ENCODE measurements around the gene SOCS7.

The SOCS7 gene

DNA sequence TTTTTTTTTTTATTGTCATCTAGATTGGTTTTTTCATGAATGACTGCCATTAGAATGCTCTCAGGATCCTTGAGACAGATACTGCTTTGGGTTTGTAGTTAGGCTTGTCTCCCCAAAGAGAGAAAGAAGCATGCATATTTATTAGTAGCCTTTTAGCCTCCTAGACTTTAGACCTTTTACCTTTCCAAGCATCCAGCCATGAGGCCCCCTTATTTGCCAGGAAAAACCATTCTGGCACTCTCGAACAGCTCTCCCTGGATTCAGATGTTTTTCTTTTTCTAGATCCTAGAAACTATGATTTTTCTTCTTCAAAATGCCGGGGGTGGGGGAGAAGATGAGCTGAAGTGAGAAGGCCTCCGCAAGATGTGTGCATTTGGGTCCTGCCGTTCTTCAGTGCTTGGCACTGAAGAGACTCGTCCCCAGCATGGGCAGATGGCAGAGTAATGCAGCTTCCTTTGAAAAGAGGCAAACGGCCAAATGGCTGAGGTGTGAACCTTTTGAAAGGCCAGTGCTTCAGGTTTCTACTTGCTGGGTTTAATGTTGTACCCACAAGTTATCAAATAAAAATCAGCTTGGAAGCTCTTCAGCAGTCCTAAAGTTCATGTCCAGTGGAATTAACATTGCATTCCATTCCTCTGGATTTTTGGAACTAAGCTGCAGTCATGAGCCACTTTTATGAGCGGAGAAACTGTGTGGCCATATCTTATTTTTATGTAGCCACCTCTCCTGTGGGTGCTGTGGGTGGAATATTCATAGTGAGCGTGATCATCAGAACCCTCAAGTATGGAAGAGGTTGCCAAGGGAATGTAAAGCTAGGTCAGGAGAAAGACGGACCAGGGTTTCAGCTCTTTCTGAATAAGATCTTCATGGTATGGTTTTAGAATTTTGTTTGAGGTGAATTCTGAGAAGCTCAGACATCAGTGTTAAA, 7.2 kb downstream of the SOCS7 start:
- H3K9me3 Mint-ChIP-seq, result no peaks in the 10 kb centered on the region
- H3K4me3 Mint-ChIP-seq, result no peak overlapping the region
- H3K27me3 Mint-ChIP-seq, result no peaks in the 10 kb centered on the region
- ATAC-seq (replicated peaks; ENCODE audit: extremely low read depth, poor library complexity, severe bottlenecking), result no peak
- peaks cover 43% of the 10 kb centered on the region for H3K4me1 Mint-ChIP-seq
- H3K27ac Mint-ChIP-seq (ENCODE audit: low read depth), result no peak overlapping the region
- peaks cover 2% of the 10 kb centered on the region for H3K36me3 Mint-ChIP-seq (ENCODE audit: insufficient read depth)
- DNase-seq (ENCODE audit: low spot score in 2 of 2), result no peak

- H3K4me1 Mint-ChIP-seq, result peaks cover 17% of the 10 kb centered on the region
- no peaks in the 10 kb centered on the region for H3K9me3 Mint-ChIP-seq
- no peak overlapping the region for H3K27ac Mint-ChIP-seq (ENCODE audit: low read depth)
- DNase-seq (ENCODE audit: low spot score in 2 of 2) (no peak), ATAC-seq (replicated peaks; ENCODE audit: extremely low read depth, poor library complexity, severe bottlenecking) (no peak)
- no peak overlapping the region for H3K4me3 Mint-ChIP-seq
- H3K27me3 Mint-ChIP-seq, result no peaks in the 10 kb centered on the region
- H3K36me3 Mint-ChIP-seq (ENCODE audit: insufficient read depth), result peaks cover 3% of the 10 kb centered on the region
These were observed 10.2 kb downstream of the SOCS7 start for GRCh38 chr17:38361694-38362465.

DNA sequence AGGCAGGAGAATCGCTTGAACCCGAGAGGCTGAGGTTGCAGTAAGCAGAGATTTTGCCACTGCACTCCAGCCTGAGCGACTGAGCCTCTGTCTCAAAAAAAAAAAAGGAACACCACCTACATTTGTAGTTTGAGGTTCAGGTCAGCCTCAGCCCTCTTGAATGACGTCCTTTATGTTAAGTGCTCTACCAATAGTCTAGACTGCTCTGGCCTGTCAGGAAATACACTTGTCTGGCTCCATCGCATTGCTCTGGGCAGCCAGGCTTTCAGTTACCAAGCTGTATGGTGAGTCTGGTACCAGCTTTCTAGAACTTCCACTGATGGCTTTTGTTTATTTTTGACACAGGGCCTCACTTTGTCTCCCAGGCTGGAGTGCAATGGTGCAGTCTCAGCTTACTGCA, 11.4 kb downstream of the SOCS7 start:
- ATAC-seq (replicated peaks; ENCODE audit: extremely low read depth, poor library complexity, severe bottlenecking), result no peak
- Mint-ChIP-seq H3K27ac (ENCODE audit: low read depth) (no peak overlapping the region), H3K27me3 (no peaks in the 10 kb centered on the region), H3K4me3 (no peak overlapping the region), H3K36me3 (ENCODE audit: insufficient read depth) (peaks cover 6% of the 10 kb centered on the region), H3K9me3 (no peaks in the 10 kb centered on the region), H3K4me1 (peaks cover 7% of the 10 kb centered on the region)
- no peak for DNase-seq (ENCODE audit: low spot score in 2 of 2)

DNA sequence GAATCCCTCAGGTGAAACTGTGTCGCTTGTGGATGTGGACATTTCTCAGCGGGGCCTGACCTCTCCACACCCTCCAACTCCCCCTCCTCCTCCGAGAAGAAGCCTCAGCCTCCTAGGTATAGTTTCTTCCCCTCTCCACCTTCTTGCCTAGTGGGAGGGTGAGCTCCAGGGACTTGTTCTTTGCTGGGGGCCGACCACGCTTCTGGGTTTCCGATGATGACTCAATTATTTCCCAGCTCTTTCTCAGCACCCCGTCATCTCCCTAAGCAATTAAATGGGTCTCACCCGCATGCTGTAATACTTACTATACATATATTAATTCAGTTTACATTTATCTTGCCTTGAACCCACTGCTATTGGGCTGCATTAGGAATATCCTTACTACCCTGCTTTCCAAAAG, 13.1 kb downstream of the SOCS7 start:
- DNase-seq (ENCODE audit: low spot score in 2 of 2) (no peak), ATAC-seq (replicated peaks; ENCODE audit: extremely low read depth, poor library complexity, severe bottlenecking) (no peak)
- H3K27ac Mint-ChIP-seq (ENCODE audit: low read depth), result no peak overlapping the region
- peaks cover 16% of the 10 kb centered on the region for H3K36me3 Mint-ChIP-seq (ENCODE audit: insufficient read depth)
- no peak overlapping the region for H3K4me3 Mint-ChIP-seq
- H3K9me3 Mint-ChIP-seq, result no peaks in the 10 kb centered on the region
- no peaks in the 10 kb centered on the region for H3K27me3 Mint-ChIP-seq
- H3K4me1 Mint-ChIP-seq, result peaks cover 7% of the 10 kb centered on the region

GRCh38 chr17:38369124-38369886, 17.7 kb downstream of the SOCS7 start:
- Mint-ChIP-seq H3K9me3 (no peaks in the 10 kb centered on the region), H3K27me3 (no peaks in the 10 kb centered on the region), H3K36me3 (ENCODE audit: insufficient read depth) (peaks cover 23% of the 10 kb centered on the region), H3K27ac (ENCODE audit: low read depth) (no peak overlapping the region), H3K4me1 (no peaks in the 10 kb centered on the region), H3K4me3 (no peak overlapping the region)
- ATAC-seq (replicated peaks; ENCODE audit: extremely low read depth, poor library complexity, severe bottlenecking) (no peak), DNase-seq (ENCODE audit: low spot score in 2 of 2) (no peak)

DNA sequence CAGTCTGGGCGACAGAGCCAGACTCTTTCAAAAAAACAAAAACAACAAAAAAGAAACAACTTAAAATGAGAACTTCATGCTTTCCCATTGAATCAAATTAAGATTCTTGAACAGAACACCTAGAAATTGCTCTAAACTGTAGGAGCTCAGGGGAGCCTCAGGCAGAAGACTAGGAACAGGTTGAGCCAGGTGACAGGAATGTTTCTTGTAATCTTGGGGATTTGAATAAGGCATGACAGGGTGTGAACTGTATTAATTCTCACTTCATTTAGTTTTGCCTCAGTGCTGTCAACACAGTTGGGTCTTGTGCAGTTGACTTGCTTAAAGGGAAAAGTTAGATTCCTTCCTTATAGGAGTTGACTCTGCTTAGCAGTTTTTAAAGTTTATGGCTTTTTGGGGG, 27.8 kb downstream of the SOCS7 start:
- Mint-ChIP-seq H3K9me3 (no peaks in the 10 kb centered on the region), H3K27me3 (no peaks in the 10 kb centered on the region), H3K36me3 (ENCODE audit: insufficient read depth) (peaks cover 26% of the 10 kb centered on the region), H3K4me1 (no peaks in the 10 kb centered on the region), H3K4me3 (no peak overlapping the region), H3K27ac (ENCODE audit: low read depth) (no peak overlapping the region)
- DNase-seq (ENCODE audit: low spot score in 2 of 2), result no peak
- no peak for ATAC-seq (replicated peaks; ENCODE audit: extremely low read depth, poor library complexity, severe bottlenecking)

DNA sequence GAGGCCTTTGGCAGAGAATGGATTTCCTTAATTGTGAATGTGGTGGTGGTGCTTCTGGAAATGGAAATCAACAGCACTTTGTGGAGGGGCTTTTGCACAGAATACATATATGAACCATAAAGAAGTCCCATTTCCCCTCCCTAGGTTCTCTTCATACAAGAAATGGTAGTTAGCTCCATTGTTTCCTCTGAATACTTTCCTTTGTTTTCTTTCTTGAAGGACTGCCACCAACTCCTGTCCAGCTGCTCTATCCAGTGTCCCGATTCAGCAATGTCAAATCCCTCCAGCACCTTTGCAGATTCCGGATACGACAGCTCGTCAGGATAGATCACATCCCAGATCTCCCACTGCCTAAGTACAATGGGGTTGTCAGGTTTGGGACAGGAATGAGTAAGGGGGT, 43.4 kb downstream of the SOCS7 start:
- peaks cover 13% of the 10 kb centered on the region for H3K36me3 Mint-ChIP-seq (ENCODE audit: insufficient read depth)
- H3K4me1 Mint-ChIP-seq, result no peaks in the 10 kb centered on the region
- no peak overlapping the region for H3K4me3 Mint-ChIP-seq
- ATAC-seq (replicated peaks; ENCODE audit: extremely low read depth, poor library complexity, severe bottlenecking) (no peak), DNase-seq (ENCODE audit: low spot score in 2 of 2) (no peak)
- H3K27ac Mint-ChIP-seq (ENCODE audit: low read depth), result no peak overlapping the region
- no peaks in the 10 kb centered on the region for H3K9me3 Mint-ChIP-seq
- H3K27me3 Mint-ChIP-seq, result no peaks in the 10 kb centered on the region

DNA sequence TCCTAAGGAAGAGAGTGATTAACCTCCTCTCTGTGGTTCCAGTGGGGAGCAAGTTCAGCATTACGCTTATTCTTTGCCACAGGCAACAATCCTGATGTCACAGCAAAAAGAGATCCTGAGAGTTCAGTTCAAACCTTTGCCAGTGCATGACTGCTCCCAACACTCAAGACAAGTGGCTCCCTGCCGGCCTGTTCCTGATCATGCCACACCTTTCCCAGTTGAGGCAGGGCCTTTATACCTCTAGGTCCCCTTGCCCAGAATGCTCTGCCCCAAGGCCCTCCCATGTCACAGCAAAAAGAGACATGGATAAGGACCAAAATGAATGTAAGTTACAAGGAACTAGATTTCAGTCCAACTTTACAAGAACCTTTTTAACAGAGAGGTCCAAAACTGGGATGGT, 45.6 kb downstream of the SOCS7 start:
- Mint-ChIP-seq H3K27ac (ENCODE audit: low read depth) (no peak overlapping the region), H3K4me3 (no peak overlapping the region), H3K36me3 (ENCODE audit: insufficient read depth) (peaks cover 19% of the 10 kb centered on the region), H3K27me3 (no peaks in the 10 kb centered on the region), H3K4me1 (no peaks in the 10 kb centered on the region), H3K9me3 (no peaks in the 10 kb centered on the region)
- DNase-seq (ENCODE audit: low spot score in 2 of 2) (no peak), ATAC-seq (replicated peaks; ENCODE audit: extremely low read depth, poor library complexity, severe bottlenecking) (no peak)

DNA sequence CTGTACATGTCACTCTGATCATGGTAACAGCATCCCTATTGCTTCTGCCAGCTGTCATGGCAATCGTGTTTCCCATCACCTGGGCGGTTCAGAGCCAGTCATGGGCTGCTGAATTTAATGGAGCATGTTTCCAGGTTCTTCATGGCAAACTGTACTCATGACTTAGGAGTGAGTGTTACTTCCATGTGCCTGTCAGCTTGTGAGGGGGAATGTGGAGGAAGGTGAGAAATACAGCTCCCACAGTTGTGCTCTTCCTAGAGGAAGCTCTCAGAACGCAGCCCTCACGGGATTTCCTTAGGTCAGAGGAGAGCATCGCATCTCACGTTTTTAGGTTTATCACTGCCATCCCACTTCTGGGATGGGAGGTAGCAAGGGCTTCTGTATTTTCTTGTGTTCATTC, 48.6 kb downstream of the SOCS7 start:
- H3K4me1 Mint-ChIP-seq, result no peaks in the 10 kb centered on the region

GRCh38 chr17:38401459-38401858, 49.8 kb downstream of the SOCS7 start:
- Mint-ChIP-seq H3K27me3 (no peaks in the 10 kb centered on the region), H3K27ac (ENCODE audit: low read depth) (no peak overlapping the region), H3K4me1 (no peaks in the 10 kb centered on the region), H3K9me3 (no peaks in the 10 kb centered on the region), H3K36me3 (ENCODE audit: insufficient read depth) (peaks cover 19% of the 10 kb centered on the region), H3K4me3 (no peak overlapping the region)
- no peak for DNase-seq (ENCODE audit: low spot score in 2 of 2)
- ATAC-seq (replicated peaks; ENCODE audit: extremely low read depth, poor library complexity, severe bottlenecking), result no peak

More for the DNA sequence above, 48.6 kb downstream of the SOCS7 start:
- Mint-ChIP-seq H3K27me3 (no peaks in the 10 kb centered on the region), H3K4me3 (no peak overlapping the region), H3K36me3 (ENCODE audit: insufficient read depth) (peaks cover 21% of the 10 kb centered on the region), H3K27ac (ENCODE audit: low read depth) (no peak overlapping the region), H3K9me3 (no peaks in the 10 kb centered on the region)
- no peak for DNase-seq (ENCODE audit: low spot score in 2 of 2)
- no peak for ATAC-seq (replicated peaks; ENCODE audit: extremely low read depth, poor library complexity, severe bottlenecking)

- ATAC-seq (replicated peaks; ENCODE audit: extremely low read depth, poor library complexity, severe bottlenecking) (no peak), DNase-seq (ENCODE audit: low spot score in 2 of 2) (no peak)
- Mint-ChIP-seq H3K4me3 (no peak overlapping the region), H3K36me3 (ENCODE audit: insufficient read depth) (peaks cover 15% of the 10 kb centered on the region), H3K9me3 (no peaks in the 10 kb centered on the region), H3K4me1 (no peaks in the 10 kb centered on the region), H3K27me3 (no peaks in the 10 kb centered on the region), H3K27ac (ENCODE audit: low read depth) (no peak overlapping the region)
These were observed 51.3 kb downstream of the SOCS7 start for GRCh38 chr17:38402897-38403296.

- no peak for ATAC-seq (replicated peaks; ENCODE audit: extremely low read depth, poor library complexity, severe bottlenecking)
- H3K36me3 Mint-ChIP-seq (ENCODE audit: insufficient read depth), result peaks cover 15% of the 10 kb centered on the region
- no peak overlapping the region for H3K27ac Mint-ChIP-seq (ENCODE audit: low read depth)
- H3K4me1 Mint-ChIP-seq, result no peaks in the 10 kb centered on the region
- DNase-seq (ENCODE audit: low spot score in 2 of 2), result no peak
- H3K27me3 Mint-ChIP-seq, result no peaks in the 10 kb centered on the region
- no peak overlapping the region for H3K4me3 Mint-ChIP-seq
- H3K9me3 Mint-ChIP-seq, result no peaks in the 10 kb centered on the region
These were observed 51.8 kb downstream of the SOCS7 start for GRCh38 chr17:38403491-38403890.

All from central memory CD8-positive, alpha-beta T cell (primary cell).